ENCODE results near the gene GRPR.
"Not testable (repeated sequence)": the region's sequence is repeated elsewhere in the genome, so short reads cannot be mapped to it uniquely, and the experiment has no call there.

Gene GRPR

DNA sequence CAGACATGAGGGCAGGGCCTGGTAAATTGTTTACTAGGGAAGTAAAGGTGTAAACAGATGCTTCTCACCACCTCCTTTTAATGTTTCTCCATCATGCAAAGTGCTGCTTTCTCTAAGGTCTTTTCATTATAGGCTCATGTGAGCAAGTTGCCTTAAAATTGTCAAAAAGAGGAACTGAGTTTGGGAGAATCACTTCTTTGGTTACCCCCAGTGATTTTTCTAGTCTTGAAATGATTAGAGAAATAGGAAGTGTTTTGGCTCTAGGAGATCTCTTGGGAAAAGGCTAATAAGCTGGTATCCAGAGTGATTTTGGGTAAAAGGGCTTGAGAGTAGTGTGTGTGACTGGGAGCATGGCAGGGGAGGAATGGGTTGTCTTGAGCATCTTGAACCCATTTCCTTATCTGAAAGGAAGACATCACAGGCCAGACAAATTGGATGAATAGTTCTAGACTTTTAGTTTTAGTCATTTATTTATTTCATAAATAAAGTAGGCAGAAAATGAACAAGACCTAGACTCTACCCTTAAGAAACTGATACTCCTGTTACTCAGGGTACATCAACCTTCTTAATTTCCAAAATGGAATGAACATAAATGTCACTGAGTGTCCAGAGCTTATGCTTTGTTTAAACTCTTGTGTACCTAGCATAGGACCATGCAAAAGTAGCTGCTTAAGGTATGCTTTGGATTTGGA is 14.2 kb downstream of the GRPR start:
- in situ Hi-C loops (cut with MboI; ENCODE audit: low sequenced_read_pairs) = no loop called here

DNA sequence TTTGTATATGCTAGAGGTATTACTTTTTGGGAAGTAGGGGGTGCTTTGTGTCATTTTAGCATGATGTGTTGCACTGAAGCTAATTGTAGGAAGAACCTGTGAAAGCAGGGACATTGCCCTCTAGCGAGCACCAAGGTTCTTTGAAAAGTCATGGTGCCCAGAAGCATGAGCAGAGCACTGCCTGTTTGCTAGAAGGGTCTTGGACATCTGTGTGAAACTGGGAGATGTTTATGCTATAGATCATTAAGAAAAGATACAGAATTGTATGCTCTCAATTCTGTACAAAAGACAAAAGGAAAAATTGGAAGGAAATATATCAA is 14.7 kb downstream of the GRPR start:
- in situ Hi-C loops (cut with MboI; ENCODE audit: low sequenced_read_pairs) = no loop called here

DNA sequence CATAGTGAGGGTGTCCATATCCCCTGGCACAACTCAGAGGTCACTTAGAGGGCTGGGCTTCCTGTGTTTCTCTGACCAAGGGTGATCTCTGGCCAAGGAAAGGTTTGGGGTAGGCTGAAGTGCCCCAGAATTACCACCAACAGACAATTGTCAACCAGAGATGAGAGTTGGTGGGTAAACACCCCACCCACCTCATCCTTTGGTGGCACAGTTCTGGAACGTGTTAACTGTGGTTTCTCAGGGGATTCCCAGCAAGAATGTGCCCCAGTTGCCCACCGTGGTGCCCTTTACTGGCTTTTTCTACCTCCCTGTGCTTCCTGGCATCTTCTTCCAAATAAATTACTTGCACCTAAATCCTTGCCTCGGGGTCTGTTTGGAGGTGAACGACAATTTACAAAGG is 17.1 kb downstream of the GRPR start:
- in situ Hi-C loops (cut with MboI; ENCODE audit: low sequenced_read_pairs) = no loop called here

DNA sequence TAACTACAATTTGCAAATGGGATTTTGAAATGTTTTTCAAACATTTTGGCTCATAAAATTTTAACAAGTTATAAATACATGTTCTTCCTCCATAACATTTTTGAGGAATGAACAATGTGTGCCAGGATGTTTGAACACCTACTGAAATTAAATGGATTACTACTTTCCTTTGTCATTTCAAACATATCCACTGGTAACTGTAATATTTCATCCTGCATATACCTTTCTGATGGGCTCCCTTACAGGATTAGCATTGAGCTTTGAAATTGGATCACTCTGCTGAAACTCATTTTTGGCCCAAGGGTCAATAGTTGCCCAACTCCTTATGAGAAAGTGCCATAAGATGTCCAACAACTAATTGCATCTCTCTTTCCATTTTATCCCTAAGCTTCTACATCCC is 17.6 kb downstream of the GRPR start:
- in situ Hi-C loops (cut with MboI; ENCODE audit: low sequenced_read_pairs) = no loop called here

DNA sequence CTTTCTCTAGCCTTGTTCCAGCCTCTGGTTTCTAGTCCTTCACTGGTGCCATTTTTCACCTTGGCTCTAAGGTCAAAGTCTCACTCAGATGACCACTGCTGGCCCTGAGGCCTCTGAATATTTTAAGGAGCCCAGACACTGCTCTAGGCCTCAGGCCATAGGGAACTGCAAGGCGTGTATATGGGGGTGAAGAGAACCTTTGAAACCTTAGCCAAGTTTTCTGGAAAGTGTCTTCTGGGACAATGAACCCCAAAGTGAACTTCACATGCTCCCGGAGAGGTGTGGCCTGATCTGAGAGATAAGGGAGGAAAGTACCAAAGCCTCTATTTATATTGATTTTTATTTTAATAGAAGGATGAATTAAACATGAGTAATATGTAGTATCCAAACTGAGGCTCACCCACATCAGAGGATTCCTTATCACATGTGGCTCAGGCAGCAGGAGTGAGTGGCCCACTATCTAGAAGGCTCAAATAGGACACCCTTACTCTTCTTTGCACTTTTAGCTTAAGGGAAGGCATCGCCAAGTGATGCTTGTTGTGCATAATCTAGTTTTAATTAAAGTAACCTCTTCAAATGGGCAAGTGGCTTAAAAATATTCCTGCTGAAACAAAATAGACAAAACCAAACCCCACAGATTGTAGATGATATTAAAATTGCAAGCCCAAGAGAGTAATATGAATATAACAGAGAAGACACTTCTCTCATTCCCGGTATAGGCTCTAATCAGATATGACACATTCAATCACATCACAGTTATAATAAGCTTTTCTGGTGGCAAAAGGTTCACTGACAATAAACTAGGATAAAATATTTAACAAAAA is 18.3 kb downstream of the GRPR start:
- in situ Hi-C loops (cut with MboI; ENCODE audit: low sequenced_read_pairs) = no loop called here

DNA sequence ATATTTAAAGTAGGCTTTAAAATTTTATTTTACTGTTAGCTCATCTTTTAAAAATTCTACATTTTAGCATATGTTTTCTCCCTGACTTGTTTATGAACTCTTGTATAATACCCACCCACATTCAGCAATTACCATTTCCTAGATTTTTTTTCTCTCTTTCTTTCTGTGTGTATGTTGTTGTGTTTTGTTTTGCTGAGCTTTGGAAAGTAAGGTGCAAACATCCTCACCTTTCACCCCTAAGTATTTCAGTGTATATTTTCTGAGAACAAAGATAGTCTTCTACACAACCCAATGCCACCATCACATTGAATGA is 18.8 kb downstream of the GRPR start:
- in situ Hi-C loops (cut with MboI; ENCODE audit: low sequenced_read_pairs) = no loop called here

DNA sequence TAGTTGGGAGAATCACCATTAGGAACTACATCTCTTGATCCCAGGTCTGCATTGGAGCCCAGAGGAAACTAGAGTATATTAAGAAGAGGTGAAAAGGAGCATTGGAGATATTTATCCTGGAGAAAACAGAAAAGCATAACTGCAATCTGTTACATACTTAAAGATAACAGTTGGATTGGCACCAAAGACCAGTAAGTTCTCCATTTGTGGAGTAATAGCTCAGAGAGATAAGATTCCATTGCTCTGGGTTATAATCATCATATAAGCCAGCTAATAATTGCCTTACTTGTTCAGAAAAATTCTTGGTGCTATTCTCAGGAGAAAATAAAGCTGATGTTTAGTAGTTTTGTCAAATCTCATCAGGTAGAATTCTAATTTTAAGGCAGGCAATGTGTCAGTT is 20.6 kb downstream of the GRPR start:
- in situ Hi-C loops (cut with MboI; ENCODE audit: low sequenced_read_pairs) = no loop called here

DNA sequence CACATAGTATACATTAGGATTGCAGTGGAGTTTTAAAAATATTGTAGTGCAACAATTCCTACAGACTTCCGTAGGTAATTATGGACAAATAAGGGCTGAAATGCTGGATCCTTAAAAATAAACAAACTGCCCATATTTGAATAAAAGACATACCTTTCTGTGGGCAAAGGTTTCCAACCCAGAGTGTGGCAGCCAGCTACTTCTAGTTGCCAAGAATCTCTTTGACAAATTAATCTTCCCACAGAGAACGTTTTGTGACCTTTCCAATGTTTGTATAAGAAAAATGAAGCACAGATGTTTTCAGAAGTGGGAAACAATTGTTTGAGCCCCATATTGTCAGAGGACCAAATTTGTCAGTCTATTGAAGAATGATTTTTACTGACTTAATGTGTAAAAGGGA is 21.1 kb downstream of the GRPR start:
- in situ Hi-C loops (cut with MboI; ENCODE audit: low sequenced_read_pairs) = no loop called here

DNA sequence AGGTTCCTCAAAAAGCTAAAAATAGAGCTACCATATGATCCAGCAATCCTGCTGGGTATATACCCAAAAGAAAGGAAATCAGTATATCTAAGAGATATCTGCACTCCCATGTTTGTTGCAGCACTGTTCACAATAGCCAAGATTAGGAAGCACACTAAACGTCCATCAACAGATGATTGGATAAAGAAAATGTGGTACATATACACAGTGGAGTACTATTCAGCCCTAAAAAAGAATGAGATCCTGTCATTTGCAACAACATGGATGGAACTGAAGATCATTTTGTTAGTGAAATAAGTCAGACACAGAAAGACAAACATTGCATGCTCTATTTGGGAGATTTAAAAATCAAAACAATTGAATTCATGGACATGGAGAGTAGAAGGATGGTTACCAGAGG is 21.7 kb downstream of the GRPR start:
- in situ Hi-C loops (cut with MboI; ENCODE audit: low sequenced_read_pairs) = not testable (repeated sequence)

DNA sequence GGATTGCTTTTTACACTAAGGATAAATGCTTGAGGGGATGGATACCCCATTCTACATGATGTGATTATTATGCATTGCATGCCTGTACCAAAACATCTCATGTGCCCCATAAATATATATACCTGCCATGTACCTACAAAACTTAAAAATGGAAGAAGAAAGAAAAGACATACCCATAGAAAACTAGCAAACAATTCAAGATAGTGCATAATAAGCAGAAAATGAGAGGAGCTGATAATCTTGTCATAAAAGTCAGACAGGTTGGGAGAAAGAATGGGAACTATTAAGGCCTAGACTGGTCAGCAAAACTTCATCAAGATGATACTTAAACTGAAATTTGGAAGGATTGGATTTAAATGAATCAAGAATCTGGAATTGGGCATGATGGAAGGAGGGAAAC is 22.3 kb downstream of the GRPR start:
- in situ Hi-C loops (cut with MboI; ENCODE audit: low sequenced_read_pairs) = no loop called here

DNA sequence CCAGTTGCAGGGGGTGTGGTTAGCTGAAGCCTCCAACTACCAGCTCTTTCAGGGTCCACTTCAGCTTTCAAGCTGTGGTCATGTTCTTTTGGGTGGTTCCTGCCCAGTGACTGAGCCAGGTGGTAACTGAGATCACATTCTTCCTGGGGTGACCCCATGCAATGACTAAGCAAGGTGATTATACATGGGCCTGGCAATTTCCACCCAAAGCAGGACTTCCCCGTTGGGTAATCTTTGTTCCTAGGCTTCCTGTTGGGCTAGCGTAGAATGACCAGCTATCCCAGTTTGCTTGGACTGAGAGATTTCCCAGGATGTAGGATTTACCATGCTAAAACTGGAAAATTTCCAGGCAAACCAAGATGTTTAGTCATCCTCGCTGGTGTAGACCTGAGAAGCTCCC is 25.5 kb downstream of the GRPR start:
- in situ Hi-C loops (cut with MboI; ENCODE audit: low sequenced_read_pairs) = no loop called here

DNA sequence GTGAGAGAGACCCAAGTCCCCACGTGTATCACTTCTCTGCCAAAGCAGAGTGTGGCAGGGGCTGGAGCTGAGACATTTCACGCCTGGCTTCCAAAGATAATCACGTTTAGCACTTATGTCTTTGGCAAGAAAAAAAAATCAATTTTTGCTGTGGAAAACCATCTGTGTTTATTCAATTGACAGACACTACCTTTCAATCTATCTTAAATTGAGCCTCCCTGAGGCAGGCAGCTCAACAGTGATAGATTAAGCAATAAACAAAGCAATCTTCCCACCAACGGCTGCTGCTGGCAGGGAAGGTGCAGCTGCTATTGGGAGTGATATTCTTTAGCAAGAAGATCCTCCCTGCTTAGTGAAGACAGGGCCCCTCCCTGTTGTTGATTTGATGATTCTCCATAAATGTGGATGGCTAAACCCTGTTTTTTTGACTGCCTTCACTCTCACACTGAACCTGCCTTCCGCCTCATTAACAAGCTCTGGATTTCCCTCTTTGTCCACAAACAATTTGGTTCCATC is 32.3 kb downstream of the GRPR start:
- in situ Hi-C loops (cut with MboI; ENCODE audit: low sequenced_read_pairs) = no loop called here

DNA sequence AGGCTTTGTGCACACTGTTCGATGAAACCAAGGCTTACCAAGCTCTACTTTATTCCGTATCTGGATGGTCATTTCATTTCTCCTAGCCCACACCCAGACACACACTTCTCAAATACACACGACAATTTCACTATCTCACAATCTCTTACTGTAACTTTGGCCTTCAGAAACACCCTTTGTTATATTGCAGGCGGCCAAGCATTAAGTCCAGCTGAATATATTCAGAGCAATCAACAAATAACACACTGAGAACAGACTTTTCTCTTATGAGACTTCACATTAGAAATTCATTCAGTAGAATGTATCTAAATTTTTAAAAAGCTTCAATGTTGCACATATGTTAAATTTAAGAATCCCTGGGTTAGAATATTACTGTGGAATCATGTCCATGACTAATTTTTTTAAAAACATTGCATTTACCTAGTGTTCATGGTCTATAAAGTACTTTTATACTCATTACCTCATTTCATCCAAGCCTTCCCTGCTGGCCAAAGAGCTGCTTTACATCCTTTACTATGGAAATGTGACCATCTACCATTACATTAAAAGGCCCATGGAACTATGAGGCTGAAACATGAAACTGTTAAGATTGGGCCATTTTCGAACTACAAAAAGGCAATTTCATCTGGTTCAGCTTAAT is 33.4 kb downstream of the GRPR start:
- in situ Hi-C loops (cut with MboI; ENCODE audit: low sequenced_read_pairs) = no loop called here

DNA sequence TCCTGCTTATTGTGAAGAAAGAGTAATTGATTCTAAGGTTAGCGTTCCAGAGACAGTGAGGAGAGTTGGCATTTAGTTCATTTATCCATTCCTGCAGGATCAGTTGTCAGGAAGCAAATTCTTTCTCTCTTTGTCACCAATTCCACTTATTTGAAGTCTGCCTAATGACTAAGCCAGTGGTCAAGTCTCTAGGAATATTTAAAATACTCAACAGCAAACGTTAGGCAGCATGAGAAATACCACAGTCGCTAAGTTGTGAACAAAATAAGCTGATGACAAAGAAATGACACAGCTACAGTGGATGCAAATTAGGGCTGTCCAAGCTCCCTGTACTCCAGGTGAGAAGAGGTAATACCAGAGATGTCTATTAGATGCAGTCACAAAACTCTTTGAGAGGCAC is 37.4 kb downstream of the GRPR start:
- in situ Hi-C loops (cut with MboI; ENCODE audit: low sequenced_read_pairs) = no loop called here

DNA sequence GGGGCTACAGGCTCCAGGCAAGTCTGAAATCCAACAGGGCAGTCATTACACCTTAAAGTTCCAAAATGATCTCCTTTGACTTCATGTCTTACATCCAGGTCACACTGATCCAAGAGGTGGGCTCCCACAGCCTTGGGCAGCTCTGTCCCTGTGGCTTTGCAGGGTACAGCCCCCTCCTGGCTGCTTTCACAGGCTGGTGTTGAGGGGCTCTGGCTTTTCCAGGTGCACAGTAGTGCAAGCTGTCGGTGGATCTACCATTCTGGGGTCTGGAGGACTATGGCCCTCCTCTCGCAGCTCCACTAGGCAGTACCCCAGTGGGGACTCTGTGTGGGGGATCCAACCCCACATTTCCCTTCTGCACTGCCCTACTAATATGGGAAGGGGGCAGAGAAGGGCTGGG is 37.8 kb downstream of the GRPR start:
- in situ Hi-C loops (cut with MboI; ENCODE audit: low sequenced_read_pairs) = not testable (repeated sequence)

DNA sequence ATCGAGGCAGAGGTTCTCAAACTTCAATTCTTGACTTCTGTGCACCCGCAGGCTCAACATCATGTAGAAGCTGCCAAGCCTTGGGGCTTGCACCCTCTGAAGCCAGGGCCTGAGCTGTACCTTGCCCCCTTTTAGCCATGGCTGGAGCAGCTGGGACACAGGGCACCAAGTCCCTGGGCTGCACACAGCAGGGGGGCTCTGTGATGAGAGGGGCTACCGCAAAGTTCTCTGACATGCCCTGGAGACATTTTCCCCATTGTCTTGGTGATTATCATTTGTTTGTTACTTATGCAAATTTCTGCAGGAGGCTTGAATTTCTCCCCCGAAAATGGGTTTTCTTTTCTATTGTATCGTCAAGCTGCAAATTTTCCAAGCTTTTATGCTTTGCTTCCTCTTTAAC is 39.0 kb downstream of the GRPR start:
- in situ Hi-C loops (cut with MboI; ENCODE audit: low sequenced_read_pairs) = no loop called here

DNA sequence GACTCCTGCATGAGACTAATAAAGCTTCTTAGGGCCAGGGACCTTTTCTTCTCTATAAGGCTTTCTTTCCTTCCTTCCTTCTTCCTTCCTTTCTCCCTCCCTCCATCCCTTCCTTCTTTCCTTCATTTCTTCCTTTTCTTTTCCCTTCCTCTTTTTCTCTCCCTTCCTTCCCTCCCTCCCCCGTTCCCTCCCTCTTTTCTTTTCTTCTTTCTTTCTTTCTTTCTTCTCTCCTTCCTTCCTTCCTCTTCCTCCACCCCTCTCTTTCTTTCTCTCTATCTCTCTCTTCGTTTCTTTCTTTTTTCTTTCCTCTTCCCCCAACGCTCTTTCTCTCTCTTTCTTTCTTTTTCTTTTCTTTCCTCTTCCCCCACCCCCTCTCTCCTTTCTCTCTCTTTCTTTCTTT is 41.4 kb downstream of the GRPR start:
- in situ Hi-C loops (cut with MboI; ENCODE audit: low sequenced_read_pairs) = no loop called here

DNA sequence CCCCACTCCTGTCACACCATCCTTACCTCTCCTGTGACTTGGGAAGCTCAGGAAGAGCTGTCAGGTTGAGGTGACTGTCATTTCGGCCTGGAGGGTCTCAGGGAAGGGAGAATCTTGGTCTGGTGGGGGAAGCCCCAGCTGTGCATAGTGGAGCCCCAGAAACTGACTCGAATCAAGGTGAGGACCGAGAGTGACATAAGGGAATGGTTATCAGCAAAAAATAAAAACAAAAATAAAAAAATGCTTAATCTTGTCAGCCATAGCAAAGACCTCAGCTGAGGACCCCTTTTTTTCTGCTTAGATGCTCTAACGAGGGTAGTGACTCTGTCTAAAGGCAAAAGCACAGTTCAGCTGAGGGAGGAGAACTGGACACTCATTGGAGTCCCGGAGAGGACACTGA is 43.8 kb downstream of the GRPR start, which contains the start of gene MAGEB17:
MAGEB17 (plus strand) TSS at position 301 of the 400 bp plus-strand sequence. CDS start 2,902 bp downstream, outside the sequence.
- in situ Hi-C loops (cut with MboI; ENCODE audit: low sequenced_read_pairs) = no loop called here

DNA sequence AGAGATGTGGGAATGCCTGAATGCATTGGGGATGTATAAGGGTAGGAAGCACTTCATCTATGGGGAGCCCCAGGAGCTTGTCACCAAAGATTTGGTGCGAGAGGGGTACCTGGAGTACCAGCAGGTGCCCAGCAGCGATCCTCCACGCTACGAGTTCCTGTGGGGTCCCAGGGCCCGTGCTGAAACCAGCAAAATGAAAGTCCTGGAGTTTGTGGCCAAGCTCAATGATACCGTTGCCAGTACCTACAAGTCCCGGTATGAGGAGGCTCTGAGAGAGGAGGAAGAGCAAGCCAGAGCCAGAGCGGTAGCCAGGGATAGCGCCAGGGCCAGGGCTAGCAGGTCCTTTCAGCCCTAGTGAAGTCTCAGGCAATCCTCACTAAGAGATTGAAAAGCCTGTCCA is 47.7 kb downstream of the GRPR start:
- in situ Hi-C loops (cut with MboI; ENCODE audit: low sequenced_read_pairs) = no loop called here

DNA sequence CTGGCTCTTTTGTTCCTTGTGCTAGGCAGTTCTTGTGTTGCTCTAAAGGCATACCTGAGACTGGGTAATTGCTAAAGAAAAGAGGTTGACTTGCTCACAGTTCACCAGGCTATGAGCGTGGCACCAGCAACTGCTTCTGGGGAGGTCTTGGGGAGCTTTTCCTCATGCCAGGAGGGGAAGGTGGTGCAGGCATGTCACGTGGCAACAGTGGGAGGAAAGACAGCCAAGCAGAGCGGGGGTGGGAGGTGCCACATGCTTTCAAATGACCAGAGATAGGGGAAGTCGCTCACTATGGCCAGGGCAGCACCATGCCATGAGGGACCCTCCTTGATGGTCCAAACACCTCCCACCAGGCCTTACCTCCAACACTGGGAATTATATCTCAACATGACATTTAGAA is 48.6 kb downstream of the GRPR start:
- in situ Hi-C loops (cut with MboI; ENCODE audit: low sequenced_read_pairs) = no loop called here

DNA sequence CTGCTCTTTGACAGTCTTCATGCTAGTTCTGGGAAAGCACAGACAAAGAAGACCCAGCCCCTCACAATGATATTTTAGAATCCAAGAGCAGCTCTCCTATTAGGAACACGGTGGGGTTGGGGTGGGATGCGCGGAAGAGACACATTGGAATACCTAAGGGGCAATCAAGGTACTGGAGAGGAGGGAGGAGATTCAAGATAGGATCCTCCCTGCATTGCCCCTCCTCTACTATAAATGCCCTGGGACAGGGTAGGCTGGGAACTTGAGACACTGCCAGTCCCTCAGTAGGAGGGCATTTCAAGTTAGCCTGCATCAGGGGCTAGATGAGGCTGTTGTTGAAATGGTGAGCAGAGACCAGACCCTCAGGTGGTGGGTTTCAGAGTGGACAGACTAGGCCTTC is 49.0 kb downstream of the GRPR start:
- in situ Hi-C loops (cut with MboI; ENCODE audit: low sequenced_read_pairs) = no loop called here

All from HL-60/S4 (cell line).